Subcutaneous abdominal adipose tissue (tissue), 5 donors: Measurements from ENCODE around the gene ADGRG3.
"Not testable (repeated sequence)": the region's sequence is repeated elsewhere in the genome, so short reads cannot be mapped to it uniquely, and the experiment has no call there.

Experiments used
- H3K27ac ChIP-seq: one replicate; pipeline ENCODE4 v1.7.0; 2013; ENCODE audit warnings: low read depth, mild to moderate bottlenecking, inconsistent platforms, low read length, moderate library complexity
- H3K27me3 ChIP-seq, 5 donors: one replicate each; pipeline ENCODE4 v1.7.0; 2013; ENCODE audit warnings: low read length in 5 of 5, inconsistent platforms in 1 of 5; ENCODE audit not compliant: control insufficient read depth in 5 of 5, insufficient read depth in 4 of 5
- H3K36me3 ChIP-seq, 5 donors: one replicate each; pipeline ENCODE4 v1.7.0; 2013; ENCODE audit warnings: low read length in 5 of 5; ENCODE audit not compliant: control insufficient read depth in 5 of 5, insufficient read depth in 5 of 5
- H3K4me1 ChIP-seq, 5 donors: one replicate each; pipeline ENCODE4 v1.7.0; 2013; ENCODE audit warnings: low read length in 5 of 5, mild to moderate bottlenecking in 3 of 5, moderate library complexity in 1 of 5; ENCODE audit not compliant: control insufficient read depth in 5 of 5, insufficient read depth in 5 of 5
- H3K4me3 ChIP-seq, 5 donors: one replicate each; pipeline ENCODE4 v1.7.0; 2013; ENCODE audit warnings: low read length in 5 of 5, low read depth in 1 of 5
- H3K9ac ChIP-seq, 5 donors: one replicate each; pipeline ENCODE4 v1.7.0; 2013; ENCODE audit warnings: low read length in 5 of 5, mild to moderate bottlenecking in 4 of 5, moderate library complexity in 3 of 5
- H3K9me3 ChIP-seq, 5 donors: one replicate each; pipeline ENCODE4 v1.7.0; 2013; ENCODE audit warnings: low read length in 5 of 5; ENCODE audit not compliant: control insufficient read depth in 5 of 5
- donor health status: healthy.
- donor health status: healthy.
- donor health status: healthy.
- donor health status: healthy.
- donor health status: healthy.

ADGRG3 gene

DNA sequence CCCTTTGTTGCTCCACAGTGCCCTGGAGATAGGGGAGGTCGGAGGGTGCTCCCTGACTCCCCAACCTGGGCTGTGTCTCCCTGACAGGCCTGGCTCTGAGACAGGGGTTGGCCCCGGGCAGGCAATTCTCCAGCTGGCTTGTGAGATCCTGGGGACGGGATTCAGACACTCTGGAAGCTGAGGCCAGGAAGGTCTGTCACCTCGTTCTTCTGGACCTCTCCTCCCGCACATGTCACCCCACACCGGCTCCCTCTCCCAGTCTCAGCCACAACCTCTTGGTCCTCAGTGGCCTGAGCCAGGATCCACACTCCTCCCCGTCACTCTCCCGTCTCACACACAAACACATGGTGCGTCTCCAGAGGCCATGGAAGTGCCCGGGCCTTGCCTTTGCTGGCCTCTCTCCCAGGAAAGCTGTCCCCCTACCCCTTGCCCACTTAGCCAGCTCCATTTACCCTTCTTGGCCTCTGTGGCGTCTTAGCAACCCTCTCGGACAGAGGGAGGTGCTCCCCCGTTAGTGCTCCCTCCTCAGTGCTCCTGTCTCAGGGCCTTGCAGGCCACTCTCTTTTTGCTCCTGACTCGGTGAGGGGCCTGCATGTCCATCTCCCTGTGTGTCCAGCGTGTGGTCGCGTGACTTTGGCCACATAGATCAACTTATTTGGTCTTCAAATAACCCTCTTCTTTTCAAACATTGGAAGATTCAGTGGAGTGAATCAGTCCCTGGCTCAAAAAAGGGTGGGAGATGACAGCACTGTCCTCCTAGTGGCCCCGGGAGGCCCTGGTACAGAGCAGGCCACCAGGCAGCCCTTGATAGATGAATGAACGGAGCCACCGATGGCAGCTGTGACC is 747 bp downstream of the ADGRG3 start:
- Histone ChIP-seq H3K4me3 (no peak overlapping the region), H3K36me3 (peaks cover 0 to 10% (median 0%) of the 10 kb centered on the region in 5 donors), H3K9me3 (no peaks in the 10 kb centered on the region), H3K9ac (no peak overlapping the region), H3K27ac (no peak overlapping the region), H3K4me1 (peaks cover 0 to 9% (median 0%) of the 10 kb centered on the region in 5 donors), H3K27me3 (peaks cover 0 to 15% (median 11%) of the 10 kb centered on the region in 5 donors)

- Histone ChIP-seq H3K9me3 (no peaks in the 10 kb centered on the region), H3K27ac (no peak overlapping the region), H3K4me3 (no peak overlapping the region), H3K36me3 (peaks cover 0 to 4% (median 0%) of the 10 kb centered on the region in 5 donors), H3K27me3 (peaks cover 0 to 21% (median 11%) of the 10 kb centered on the region in 5 donors), H3K9ac (no peak overlapping the region), H3K4me1 (peaks cover 0 to 9% (median 0%) of the 10 kb centered on the region in 5 donors)
Observed at GRCh38 chr16:57669476-57670162, 1.5 kb downstream of the ADGRG3 start.

- Histone ChIP-seq H3K9ac (no peak overlapping the region), H3K9me3 (no peaks in the 10 kb centered on the region), H3K36me3 (peaks cover 0 to under 1% (median 0%) of the 10 kb centered on the region in 5 donors), H3K4me1 (peaks cover 0 to 9% (median 0%) of the 10 kb centered on the region in 5 donors), H3K27ac (no peak overlapping the region), H3K4me3 (no peak overlapping the region), H3K27me3 (peaks cover 0 to 21% (median 11%) of the 10 kb centered on the region in 5 donors)
Observed at GRCh38 chr16:57670196-57670595, 2.1 kb downstream of the ADGRG3 start.

DNA sequence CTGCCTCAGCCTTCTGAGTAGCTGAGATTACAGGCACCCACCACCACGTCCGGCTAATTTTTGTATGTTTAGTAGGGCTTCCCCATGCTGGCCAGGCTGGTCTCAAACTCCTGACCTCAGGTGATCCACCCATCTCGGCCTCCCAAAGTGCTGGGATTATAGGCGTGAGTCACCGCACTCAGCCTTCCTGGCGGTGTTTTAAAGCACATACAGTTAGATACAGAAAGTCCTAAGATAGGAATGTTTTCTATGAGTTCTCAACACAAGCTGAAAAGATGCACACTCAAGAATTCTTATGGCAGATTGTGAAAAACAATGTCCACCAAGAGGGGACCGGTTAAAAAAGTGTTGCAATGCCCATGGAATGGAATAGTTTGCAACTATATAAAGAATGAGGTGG is 3.3 kb downstream of the ADGRG3 start:
- H3K9me3 ChIP-seq, H3K36me3 ChIP-seq, H3K4me3 ChIP-seq, H3K4me1 ChIP-seq, H3K27ac ChIP-seq, H3K9ac ChIP-seq: not testable (repeated sequence)
- peaks cover 0 to 21% (median 11%) of the 10 kb centered on the region in 5 donors for H3K27me3 ChIP-seq

DNA sequence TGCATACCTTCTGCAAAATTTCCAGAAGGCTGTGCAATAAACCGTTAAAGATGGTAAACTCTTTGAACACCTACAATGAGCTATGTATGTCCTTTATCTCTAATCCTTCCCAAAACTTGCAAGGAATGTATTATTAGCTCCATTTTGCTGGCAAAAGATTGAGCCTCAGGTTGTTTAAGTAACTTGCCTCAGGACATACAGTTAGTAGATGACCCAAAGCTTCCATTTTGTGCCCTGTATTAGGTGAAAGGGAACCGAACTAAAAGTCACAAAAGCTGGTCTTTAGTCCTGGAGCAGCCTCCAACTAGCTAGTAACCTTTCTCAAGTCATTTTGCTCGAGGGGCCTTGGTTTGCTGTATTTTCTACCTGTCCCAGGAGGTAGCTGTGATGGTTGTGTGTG is 4.3 kb downstream of the ADGRG3 start:
- peaks cover 0 to 15% (median 11%) of the 10 kb centered on the region in 5 donors for H3K27me3 ChIP-seq
- H3K36me3 ChIP-seq = no peaks in the 10 kb centered on the region
- H3K9me3 ChIP-seq = no peaks in the 10 kb centered on the region
- no peak overlapping the region for H3K4me3 ChIP-seq
- no peak overlapping the region for H3K27ac ChIP-seq
- H3K9ac ChIP-seq = no peak overlapping the region
- H3K4me1 ChIP-seq = peaks cover 0 to 5% (median 0%) of the 10 kb centered on the region in 5 donors

GRCh38 chr16:57672824-57673223 is 4.7 kb downstream of the ADGRG3 start:
- Histone ChIP-seq H3K9ac (no peak overlapping the region), H3K27ac (no peak overlapping the region), H3K4me3 (no peak overlapping the region), H3K9me3 (no peaks in the 10 kb centered on the region), H3K4me1 (peaks cover 0 to 2% (median 0%) of the 10 kb centered on the region in 5 donors), H3K36me3 (no peaks in the 10 kb centered on the region), H3K27me3 (peaks cover 0 to 15% (median 11%) of the 10 kb centered on the region in 5 donors)

GRCh38 chr16:57675741-57676551 is 7.8 kb downstream of the ADGRG3 start:
- Histone ChIP-seq H3K27me3 (peaks cover 3 to 15% (median 8%) of the 10 kb centered on the region in 5 donors), H3K9ac (no peak overlapping the region), H3K27ac (no peak overlapping the region)

GRCh38 chr16:57676553-57677085 is 8.5 kb downstream of the ADGRG3 start:
- Histone ChIP-seq H3K27me3 (peaks cover 3 to 15% (median 8%) of the 10 kb centered on the region in 5 donors), H3K36me3 (no peaks in the 10 kb centered on the region), H3K4me1 (no peaks in the 10 kb centered on the region), H3K9me3 (no peaks in the 10 kb centered on the region), H3K4me3 (no peak overlapping the region), H3K9ac (no peak overlapping the region), H3K27ac (no peak overlapping the region)

More at GRCh38 chr16:57675741-57676551, 7.8 kb downstream of the ADGRG3 start:
- Histone ChIP-seq H3K4me3 (no peak overlapping the region), H3K9me3 (no peaks in the 10 kb centered on the region), H3K36me3 (no peaks in the 10 kb centered on the region), H3K4me1 (no peaks in the 10 kb centered on the region)

- Histone ChIP-seq H3K9ac (no peak overlapping the region), H3K27me3 (peaks cover 3 to 14% (median 9%) of the 10 kb centered on the region in 5 donors), H3K9me3 (no peaks in the 10 kb centered on the region), H3K4me1 (no peaks in the 10 kb centered on the region), H3K27ac (no peak overlapping the region), H3K36me3 (no peaks in the 10 kb centered on the region), H3K4me3 (no peak overlapping the region)
Observed at GRCh38 chr16:57677622-57678369, 9.7 kb downstream of the ADGRG3 start.
